Prostate gland (tissue), 2 donors: ENCODE results near the gene ACD. TPM values are rescaled to one million over a fixed set of nuclear protein-coding genes. Genes with fewer than 3 reads are reported as not detected.

Source experiments
- DNase-seq: peaks from one replicate; pipeline ENCODE4 v3.0.0-alpha.2; 2019; ENCODE audit warnings: low spot score
- H3K27ac ChIP-seq, 2 donors: fragments of 200-600 bp; sonication (generic); 2 replicates each; pipeline ENCODE4 v1.5.1; 2017 to 2019
- H3K27me3 ChIP-seq: fragments of 200-600 bp; sonication (generic); replicated peaks from 2 replicates; pipeline ENCODE4 v1.5.1; 2019; ENCODE audit not compliant: insufficient read depth
- H3K36me3 ChIP-seq, 2 donors: fragments of 200-600 bp; sonication (generic); 1 replicate in 1 of 2; 2 replicates in 1 of 2; pipeline versions ENCODE4 v1.5.1 to v1.8.1; 2017 to 2019
- H3K4me1 ChIP-seq: fragments of 200-600 bp; sonication (generic); replicated peaks from 2 replicates; pipeline ENCODE4 v1.5.1; 2019
- H3K4me3 ChIP-seq, 2 donors: fragments of 200-600 bp; sonication (generic); 2 replicates each; pipeline ENCODE4 v1.5.1; 2017 to 2019
- H3K9me3 ChIP-seq: fragments of 200-600 bp; sonication (generic); 2 replicates; pipeline ENCODE4 v1.5.1; 2017
- CTCF ChIP-seq, 4 experiments: fragments of 200-600 bp in 2 of 4; fragments of 450-650 bp in 2 of 4; sonication (generic) in 2 of 4; IDR thresholded peaks; 1 replicate in 3 of 4; 2 replicates in 1 of 4; pipeline ENCODE4 v1.5.1; 2016 to 2019; ENCODE audit warnings: antibody characterized with exemption in 4 of 4, mild to moderate bottlenecking in 2 of 4, moderate library complexity in 2 of 4
- POLR2A ChIP-seq: fragments of 450-650 bp; IDR thresholded peaks from one replicate; pipeline ENCODE4 v1.6.1; 2016; ENCODE audit warnings: antibody characterized with exemption, mild to moderate bottlenecking
- POLR2AphosphoS5 ChIP-seq: sonication (generic); formaldehyde crosslinking; IDR thresholded peaks from one replicate; pipeline ENCODE4 v1.6.1; 2017; ENCODE audit warnings: antibody characterized with exemption
- WGBS: methylation state at CpG from one replicate; pipeline ENCODE4 v1.1.5; 2018; 5-methylcytosine and 5-hydroxymethylcytosine counted together
- intact Hi-C: fragments of 100-400 bp; cut with DNase I; formaldehyde crosslinking; loops from one replicate; pipeline ENCODE4 v1.14.2; 2022
- total RNA-seq, 2 donors: library from RNA; depleted of rRNA; stranded (reverse); fragments of >200 nt; gene quantifications; one replicate each; pipeline ENCODE4 v1.1.0, GENCODE V29; 2016

The ACD gene
- total RNA-seq, 2 donors from 2014 or later = 17.1 to 45.4 TPM

- intact Hi-C loops = no loop called here
- H3K27me3 ChIP-seq = no peaks in the 10 kb centered on the region
- no peak overlapping the region for H3K4me3 ChIP-seq
- WGBS = 76% methylated on average over 5 of the region's 5 CpGs
- no peak for TF ChIP-seq POLR2AphosphoS5
- TF ChIP-seq POLR2A = no peak
- TF ChIP-seq CTCF (IDR thresholded peaks at IDR 0.05) = no peak
- no peak overlapping the region for H3K27ac ChIP-seq
- no peaks in the 10 kb centered on the region for H3K9me3 ChIP-seq
- no peaks in the 10 kb centered on the region for H3K4me1 ChIP-seq
- no peak for DNase-seq
- no peaks in the 10 kb centered on the region for H3K36me3 ChIP-seq
Observed at GRCh38 chr16:67704110-67704509, 44.0 kb upstream of the ACD start.

GRCh38 chr16:67703626-67704025 is 43.6 kb upstream of the ACD start:
- H3K4me1 ChIP-seq = no peaks in the 10 kb centered on the region
- no peak for TF ChIP-seq POLR2AphosphoS5
- TF ChIP-seq CTCF (IDR thresholded peaks at IDR 0.05) = no peak
- no peak for TF ChIP-seq POLR2A
- DNase-seq = no peak
- H3K9me3 ChIP-seq = no peaks in the 10 kb centered on the region
- 75% methylated on average over 2 of the region's 2 CpGs for WGBS
- no peaks in the 10 kb centered on the region for H3K27me3 ChIP-seq
- no peak overlapping the region for H3K4me3 ChIP-seq
- no peak overlapping the region for H3K27ac ChIP-seq
- intact Hi-C loops = no loop called here
- no peaks in the 10 kb centered on the region for H3K36me3 ChIP-seq

GRCh38 chr16:67702130-67702529 is 42.1 kb upstream of the ACD start:
- intact Hi-C loops = no loop called here
- Histone ChIP-seq H3K4me3 (no peak overlapping the region), H3K9me3 (no peaks in the 10 kb centered on the region), H3K27ac (no peak overlapping the region), H3K36me3 (no peaks in the 10 kb centered on the region), H3K27me3 (no peaks in the 10 kb centered on the region), H3K4me1 (no peaks in the 10 kb centered on the region)
- TF ChIP-seq CTCF (IDR thresholded peaks at IDR 0.05) (no peak), POLR2A (no peak), POLR2AphosphoS5 (no peak)
- WGBS = 89% methylated on average over 4 of the region's 4 CpGs
- no peak for DNase-seq

- intact Hi-C loops = no loop called here
- 100% methylated on average over 1 of the region's 1 CpG for WGBS
- Histone ChIP-seq H3K4me3 (no peak overlapping the region), H3K27ac (no peak overlapping the region), H3K4me1 (no peaks in the 10 kb centered on the region), H3K36me3 (no peaks in the 10 kb centered on the region), H3K9me3 (no peaks in the 10 kb centered on the region), H3K27me3 (no peaks in the 10 kb centered on the region)
- no peak for DNase-seq
- TF ChIP-seq POLR2A = no peak
- no peak for TF ChIP-seq CTCF (IDR thresholded peaks at IDR 0.05)
- no peak for TF ChIP-seq POLR2AphosphoS5
Observed at GRCh38 chr16:67701420-67701819, 41.4 kb upstream of the ACD start.

GRCh38 chr16:67699265-67699664 is 39.2 kb upstream of the ACD start:
- intact Hi-C loops = no loop called here
- Histone ChIP-seq H3K9me3 (no peaks in the 10 kb centered on the region), H3K36me3 (no peaks in the 10 kb centered on the region), H3K27me3 (no peaks in the 10 kb centered on the region), H3K27ac (no peak overlapping the region), H3K4me3 (no peak overlapping the region), H3K4me1 (no peaks in the 10 kb centered on the region)
- 98% methylated on average over 7 of the region's 7 CpGs for WGBS
- DNase-seq = no peak
- TF ChIP-seq CTCF (IDR thresholded peaks at IDR 0.05) (no peak), POLR2AphosphoS5 (no peak), POLR2A (no peak)
